Fibroblast of lung (primary cell): ENCODE data around the gene AGBL1. TPM values are rescaled to one million over a fixed set of nuclear protein-coding genes. Genes with fewer than 3 reads are reported as not detected.

Experiments
- DNase-seq, 2 donors: peaks; one replicate each; pipeline versions ENCODE4 v3.0.0 to v3.0.0-alpha.2; 2010; ENCODE audit warnings: low read depth in 2 of 2
- H2AFZ ChIP-seq: 2 replicates; pipeline ENCODE4 v1.5.1; 2012; ENCODE audit warnings: low read length, control low read depth, inconsistent platforms
- H3K27ac ChIP-seq: 2 replicates; pipeline ENCODE4 v1.5.1; 2011; ENCODE audit warnings: low read length, control low read depth; ENCODE audit not compliant: insufficient read depth
- H3K27me3 ChIP-seq: 2 replicates; pipeline ENCODE4 v1.5.1; 2011; ENCODE audit warnings: mild to moderate bottlenecking, low read length; ENCODE audit not compliant: control insufficient read depth, insufficient read depth
- H3K36me3 ChIP-seq: 2 replicates; pipeline ENCODE4 v1.5.1; 2011; ENCODE audit warnings: low read length; ENCODE audit not compliant: control insufficient read depth, insufficient read depth
- H3K4me1 ChIP-seq: 2 replicates; pipeline ENCODE4 v1.5.1; 2011; ENCODE audit warnings: low read length; ENCODE audit not compliant: control insufficient read depth, insufficient read depth; ENCODE audit errors: extremely low read depth
- H3K4me2 ChIP-seq: 2 replicates; pipeline ENCODE4 v1.5.1; 2011; ENCODE audit warnings: low read length, control low read depth; ENCODE audit not compliant: insufficient read depth; ENCODE audit errors: extremely low read depth
- H3K4me3 ChIP-seq, 4 experiments: fragments of 200-600 bp in 1 of 4; sonication (generic) in 1 of 4; replicated peaks in 1 of 4; 2 replicates each; pipeline ENCODE4 v1.5.1; 2011 to 2016; ENCODE audit warnings: low read length in 4 of 4, low read depth in 3 of 4, mild to moderate bottlenecking in 3 of 4, control low read depth in 2 of 4, inconsistent platforms in 1 of 4, mixed read lengths in 1 of 4; ENCODE audit not compliant: insufficient read depth in 1 of 4; ENCODE audit errors: control extremely low read depth in 1 of 4
- H3K79me2 ChIP-seq: 2 replicates; pipeline ENCODE4 v1.5.1; 2012; ENCODE audit warnings: mild to moderate bottlenecking, low read length, inconsistent platforms; ENCODE audit not compliant: control insufficient read depth, insufficient read depth
- H3K9ac ChIP-seq: 2 replicates; pipeline ENCODE4 v1.5.1; 2011; ENCODE audit warnings: mild to moderate bottlenecking, low read length, control low read depth; ENCODE audit not compliant: insufficient read depth
- H3K9me3 ChIP-seq: 2 replicates; pipeline ENCODE4 v1.5.1; 2012; ENCODE audit warnings: low read depth, low read length; ENCODE audit not compliant: control insufficient read depth, insufficient read depth
- H4K20me1 ChIP-seq: 2 replicates; pipeline ENCODE4 v1.5.1; 2011; ENCODE audit warnings: low read length; ENCODE audit not compliant: control insufficient read depth, insufficient read depth; ENCODE audit errors: extremely low read depth
- CTCF ChIP-seq, 2 donors: IDR thresholded peaks in 1 of 2; conservative IDR thresholded peaks in 1 of 2; 1 replicate in 1 of 2; 2 replicates in 1 of 2; pipeline ENCODE4 v1.5.1; 2011 to 2012; ENCODE audit warnings: low read length in 2 of 2, control low read depth in 1 of 2, inconsistent platforms in 1 of 2, low read depth in 1 of 2, mild to moderate bottlenecking in 1 of 2
- EZH2 ChIP-seq: IDR thresholded peaks from 2 replicates; pipeline ENCODE4 v1.5.1; 2012; ENCODE audit warnings: low read length, control low read depth, mild to moderate bottlenecking; ENCODE audit errors: missing control alignments
- polyA plus RNA-seq, 2 donors: library from polyadenylated mRNA; depleted of rRNA in 1 of 2; stranded (reverse) in 1 of 2; unstranded in 1 of 2; fragments of >200 nt; gene quantifications; 2 replicates each; pipeline ENCODE4 v1.2.1, GENCODE V29; 2011 to 2012; ENCODE audit warnings: missing spikeins in 1 of 2
- total RNA-seq: library from RNA; depleted of rRNA; stranded (reverse); fragments of >200 nt; gene quantifications from 2 replicates; pipeline ENCODE4 v1.2.1, GENCODE V29; 2014

Gene AGBL1
- total and polyA plus RNA-seq, 2 donors (not counting 1 experiment from before 2014, with no cell fraction given): not detected

GRCh38 chr15:86591994-86592735, 512.5 kb downstream of the AGBL1 start:
- H3K4me1 ChIP-seq: no peaks in the 10 kb centered on the region
- H3K4me2 ChIP-seq: no peak overlapping the region
- H3K27me3 ChIP-seq: no peaks in the 10 kb centered on the region
- no peak overlapping the region for H3K4me3 ChIP-seq
- DNase-seq: no peak
- no peaks in the 10 kb centered on the region for H4K20me1 ChIP-seq
- H3K27ac ChIP-seq: no peak overlapping the region
- H3K9me3 ChIP-seq: no peaks in the 10 kb centered on the region
- no peak overlapping the region for H3K9ac ChIP-seq
- H3K36me3 ChIP-seq: no peaks in the 10 kb centered on the region
- TF ChIP-seq EZH2: no peak
- no peaks in the 10 kb centered on the region for H3K79me2 ChIP-seq
- no peak overlapping the region for H2AFZ ChIP-seq

GRCh38 chr15:86595741-86596140, 516.1 kb downstream of the AGBL1 start:
- DNase-seq: peak in 1 of 2 donors; percentile 68
- H3K79me2 ChIP-seq: no peaks in the 10 kb centered on the region
- no peak overlapping the region for H2AFZ ChIP-seq
- no peak overlapping the region for H3K27ac ChIP-seq
- H3K27me3 ChIP-seq: no peaks in the 10 kb centered on the region
- H3K9ac ChIP-seq: no peak overlapping the region
- H3K36me3 ChIP-seq: no peaks in the 10 kb centered on the region
- H3K4me1 ChIP-seq: no peaks in the 10 kb centered on the region
- H3K9me3 ChIP-seq: no peaks in the 10 kb centered on the region
- TF ChIP-seq CTCF (conservative IDR thresholded peaks at IDR 0.05 in 1 of 2, IDR thresholded peaks at IDR 0.05 in 1 of 2; ENCODE audit: low read depth in 1 of 2, low read length in 2 of 2) (no peak), EZH2 (no peak)
- no peaks in the 10 kb centered on the region for H4K20me1 ChIP-seq
- no peak overlapping the region for H3K4me2 ChIP-seq
- H3K4me3 ChIP-seq: no peak overlapping the region

- Histone ChIP-seq H3K79me2 (no peaks in the 10 kb centered on the region), H3K27ac (no peak overlapping the region), H3K4me1 (no peaks in the 10 kb centered on the region), H2AFZ (no peak overlapping the region), H3K9me3 (no peaks in the 10 kb centered on the region), H3K36me3 (no peaks in the 10 kb centered on the region), H3K4me3 (no peak overlapping the region), H3K4me2 (no peak overlapping the region), H3K27me3 (no peaks in the 10 kb centered on the region), H3K9ac (no peak overlapping the region), H4K20me1 (no peaks in the 10 kb centered on the region)
- DNase-seq: no peak
- TF ChIP-seq CTCF (conservative IDR thresholded peaks at IDR 0.05 in 1 of 2, IDR thresholded peaks at IDR 0.05 in 1 of 2; ENCODE audit: low read depth in 1 of 2, low read length in 2 of 2): no peak
- TF ChIP-seq EZH2: no peak
These were observed 523.8 kb downstream of the AGBL1 start for GRCh38 chr15:86603466-86603865.
